CD14-positive monocyte (primary cell): Measurements from ENCODE around the gene LINGO4. TPM values are rescaled to one million over a fixed set of nuclear protein-coding genes. Genes with fewer than 3 reads are reported as not detected.
"Not testable (repeated sequence)": the region's sequence is repeated elsewhere in the genome, so short reads cannot be mapped to it uniquely, and the experiment has no call there.

Experiments
- DNase-seq, 3 donors: peaks; one replicate each; pipeline ENCODE4 v3.0.0-alpha.2; 2011 to 2022
- H2AFZ ChIP-seq: 2 replicates; pipeline ENCODE4 v1.6.0; 2012; ENCODE audit warnings: mild to moderate bottlenecking, low read depth, low read length, inconsistent platforms; ENCODE audit not compliant: insufficient read depth, poor library complexity, severe bottlenecking
- H3K27ac ChIP-seq, 2 donors: 1 replicate in 1 of 2; 2 replicates in 1 of 2; pipeline ENCODE4 v1.5.1; 2012 to 2013; ENCODE audit warnings: low read length in 2 of 2, control low read depth in 1 of 2, inconsistent platforms in 1 of 2, low read depth in 1 of 2, mild to moderate bottlenecking in 1 of 2
- H3K27me3 ChIP-seq, 2 donors: one replicate each; pipeline versions ENCODE4 v1.6.0 to v1.6.1; 2011 to 2013; ENCODE audit warnings: low read length in 2 of 2; ENCODE audit not compliant: control insufficient read depth in 2 of 2, insufficient read depth in 2 of 2
- H3K36me3 ChIP-seq, 2 donors: replicated peaks in 1 of 2; 1 replicate in 1 of 2; 2 replicates in 1 of 2; pipeline versions ENCODE4 v1.5.1 to v1.6.1; 2012 to 2013; ENCODE audit warnings: low read length in 2 of 2, control low read depth in 1 of 2, inconsistent platforms in 1 of 2, mild to moderate bottlenecking in 1 of 2; ENCODE audit not compliant: insufficient read depth in 2 of 2, control insufficient read depth in 1 of 2
- H3K4me1 ChIP-seq, 2 donors: 1 replicate in 1 of 2; 2 replicates in 1 of 2; pipeline versions ENCODE4 v1.5.1 to v1.6.1; 2012 to 2013; ENCODE audit warnings: low read length in 2 of 2, control low read depth in 1 of 2, inconsistent platforms in 1 of 2, mild to moderate bottlenecking in 1 of 2, moderate library complexity in 1 of 2; ENCODE audit not compliant: insufficient read depth in 2 of 2, control insufficient read depth in 1 of 2
- H3K4me2 ChIP-seq: replicated peaks from 2 replicates; pipeline ENCODE3; 2012; ENCODE audit warnings: low read length, moderate library complexity, mild to moderate bottlenecking; ENCODE audit not compliant: poor library complexity, severe bottlenecking; ENCODE audit errors: extremely low read depth
- H3K4me3 ChIP-seq, 3 experiments: fragments of 200-600 bp in 1 of 3; sonication (generic) in 1 of 3; replicated peaks in 1 of 3; 1 replicate in 2 of 3; 2 replicates in 1 of 3; pipeline ENCODE4 v1.5.1; 2011 to 2013; ENCODE audit warnings: low read length in 3 of 3, mild to moderate bottlenecking in 3 of 3, control low read depth in 2 of 3, low read depth in 2 of 3, inconsistent platforms in 1 of 3, moderate library complexity in 1 of 3
- H3K79me2 ChIP-seq: 2 replicates; pipeline ENCODE4 v1.6.0; 2012; ENCODE audit warnings: mild to moderate bottlenecking, control low read depth, inconsistent platforms, low read length, moderate library complexity; ENCODE audit not compliant: insufficient read depth
- H3K9ac ChIP-seq: 2 replicates; pipeline ENCODE4 v1.6.0; 2017; ENCODE audit warnings: low read length, mild to moderate bottlenecking; ENCODE audit not compliant: insufficient read depth, poor library complexity, severe bottlenecking
- H3K9me3 ChIP-seq, 2 donors: replicated peaks in 1 of 2; 1 replicate in 1 of 2; 2 replicates in 1 of 2; pipeline versions ENCODE4 v1.5.1 to v1.6.1; 2012 to 2013; ENCODE audit warnings: low read length in 2 of 2, control low read depth in 1 of 2; ENCODE audit not compliant: control insufficient read depth in 1 of 2, insufficient read depth in 1 of 2
- H4K20me1 ChIP-seq: 2 replicates; pipeline ENCODE4 v1.6.0; 2012; ENCODE audit warnings: mild to moderate bottlenecking, low read length, control low read depth, moderate library complexity; ENCODE audit not compliant: insufficient read depth
- H3K27ac Mint-ChIP-seq, 7 donors: one replicate each; pipeline ENCODE4 v1.8.0; 2020; ENCODE audit warnings: mild to moderate bottlenecking in 7 of 7, mixed read lengths in 7 of 7, moderate library complexity in 6 of 7, inconsistent platforms in 2 of 7
- H3K27me3 Mint-ChIP-seq, 3 donors: one replicate each; pipeline ENCODE4 v1.8.0; 2021 to 2022; ENCODE audit warnings: low read depth in 3 of 3, mild to moderate bottlenecking in 3 of 3, mixed read lengths in 3 of 3, moderate library complexity in 3 of 3, inconsistent platforms in 1 of 3
- H3K36me3 Mint-ChIP-seq, 2 donors: one replicate each; pipeline ENCODE4 v1.8.0; 2020; ENCODE audit warnings: mixed read lengths in 2 of 2, inconsistent platforms in 1 of 2, mild to moderate bottlenecking in 1 of 2
- H3K4me1 Mint-ChIP-seq: one replicate; pipeline ENCODE4 v1.8.0; 2020; ENCODE audit warnings: mild to moderate bottlenecking, mixed read lengths
- H3K4me3 Mint-ChIP-seq, 2 donors: one replicate each; pipeline ENCODE4 v1.8.0; 2020; ENCODE audit warnings: mild to moderate bottlenecking in 2 of 2, mixed read lengths in 2 of 2, moderate library complexity in 1 of 2
- H3K9me3 Mint-ChIP-seq, 7 donors: one replicate each; pipeline ENCODE4 v1.8.0; 2020 to 2022; ENCODE audit warnings: mixed read lengths in 7 of 7, mild to moderate bottlenecking in 6 of 7, moderate library complexity in 6 of 7, inconsistent platforms in 2 of 7
- WGBS: methylation state at CpG from one replicate; pipeline ENCODE4 v1.1.5; 2013; ENCODE audit warnings: missing lambda C conversion rate; ENCODE audit not compliant: insufficient coverage; 5-methylcytosine and 5-hydroxymethylcytosine counted together
- intact Hi-C, 2 donors: fragments of 100-400 bp; cut with micrococcal nuclease; formaldehyde crosslinking; loops; one replicate each; pipeline versions ENCODE4 v1.15.0 to v1.15.1; 2023
- polyA plus RNA-seq, 3 donors: library from polyadenylated mRNA; depleted of rRNA in 1 of 3; unstranded in 2 of 3; stranded (reverse) in 1 of 3; fragments of 300-500 nt in 2 of 3; fragments of >200 nt in 1 of 3; fragmentation: Illumina TruSeq in 2 of 3; gene quantifications; 1 replicate in 2 of 3; 2 replicates in 1 of 3; pipeline ENCODE4 v1.2.3, GENCODE V29; 2012 to 2021
- TF ChIP-seq, protein P1 (sequence below): fragments of 200-600 bp; IDR thresholded peaks from one replicate; pipeline ENCODE4 v1.8.0; 2022; ENCODE audit warnings: antibody characterized with exemption, mild to moderate bottlenecking

Gene LINGO4
- polyA plus RNA-seq, 3 donors = not detected

DNA sequence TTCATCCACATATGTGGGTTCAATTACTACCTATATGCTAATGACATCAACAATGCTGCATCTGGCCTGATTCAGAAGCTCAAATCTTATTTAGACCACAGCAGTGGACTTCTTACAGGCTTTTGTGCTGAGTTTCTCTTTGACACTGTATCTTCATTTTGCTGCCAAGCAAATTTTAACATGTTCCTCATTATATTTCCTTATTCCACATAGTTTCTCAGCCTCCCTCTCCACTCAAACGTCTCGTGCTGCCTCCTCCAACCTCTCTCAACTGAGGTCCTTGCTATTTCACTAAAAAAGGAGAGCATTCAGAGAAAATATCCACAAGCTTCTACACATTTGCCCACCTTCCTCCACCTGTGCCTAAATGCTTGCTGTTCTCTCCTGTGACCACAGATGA lies 21.4 kb downstream of the LINGO4 start:
- H3K36me3 Mint-ChIP-seq = peaks cover 4% of the 10 kb centered on the region in 2 donors
- no peak overlapping the region for H3K27ac Mint-ChIP-seq
- Histone ChIP-seq H3K4me2 (peak overlapping the region; percentile 4), H4K20me1 (no peaks in the 10 kb centered on the region), H3K36me3 (no peaks in the 10 kb centered on the region), H3K79me2 (no peaks in the 10 kb centered on the region), H3K4me1 (peaks cover 10 to 12% of the 10 kb centered on the region in 2 donors), H2AFZ (peak overlapping the region; percentile 0), H3K27ac (no peak overlapping the region), H3K4me3 (no peak overlapping the region), H3K9ac (no peak overlapping the region), H3K27me3 (peaks cover 0 to 3% of the 10 kb centered on the region in 2 donors), H3K9me3 (no peaks in the 10 kb centered on the region)
- TF ChIP-seq, protein P1, sequence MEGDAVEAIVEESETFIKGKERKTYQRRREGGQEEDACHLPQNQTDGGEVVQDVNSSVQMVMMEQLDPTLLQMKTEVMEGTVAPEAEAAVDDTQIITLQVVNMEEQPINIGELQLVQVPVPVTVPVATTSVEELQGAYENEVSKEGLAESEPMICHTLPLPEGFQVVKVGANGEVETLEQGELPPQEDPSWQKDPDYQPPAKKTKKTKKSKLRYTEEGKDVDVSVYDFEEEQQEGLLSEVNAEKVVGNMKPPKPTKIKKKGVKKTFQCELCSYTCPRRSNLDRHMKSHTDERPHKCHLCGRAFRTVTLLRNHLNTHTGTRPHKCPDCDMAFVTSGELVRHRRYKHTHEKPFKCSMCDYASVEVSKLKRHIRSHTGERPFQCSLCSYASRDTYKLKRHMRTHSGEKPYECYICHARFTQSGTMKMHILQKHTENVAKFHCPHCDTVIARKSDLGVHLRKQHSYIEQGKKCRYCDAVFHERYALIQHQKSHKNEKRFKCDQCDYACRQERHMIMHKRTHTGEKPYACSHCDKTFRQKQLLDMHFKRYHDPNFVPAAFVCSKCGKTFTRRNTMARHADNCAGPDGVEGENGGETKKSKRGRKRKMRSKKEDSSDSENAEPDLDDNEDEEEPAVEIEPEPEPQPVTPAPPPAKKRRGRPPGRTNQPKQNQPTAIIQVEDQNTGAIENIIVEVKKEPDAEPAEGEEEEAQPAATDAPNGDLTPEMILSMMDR = no peak
- intact Hi-C loops = no loop called here
- peaks cover 0 to 4% (median 2%) of the 10 kb centered on the region in 3 donors for H3K27me3 Mint-ChIP-seq
- WGBS = 29% methylated on average over 2 of the region's 2 CpGs
- peaks cover 3% of the 10 kb centered on the region for H3K4me1 Mint-ChIP-seq
- no peak overlapping the region for H3K4me3 Mint-ChIP-seq
- H3K9me3 Mint-ChIP-seq = peaks cover 0 to 1% (median 0%) of the 10 kb centered on the region in 7 donors
- DNase-seq = no peak

DNA sequence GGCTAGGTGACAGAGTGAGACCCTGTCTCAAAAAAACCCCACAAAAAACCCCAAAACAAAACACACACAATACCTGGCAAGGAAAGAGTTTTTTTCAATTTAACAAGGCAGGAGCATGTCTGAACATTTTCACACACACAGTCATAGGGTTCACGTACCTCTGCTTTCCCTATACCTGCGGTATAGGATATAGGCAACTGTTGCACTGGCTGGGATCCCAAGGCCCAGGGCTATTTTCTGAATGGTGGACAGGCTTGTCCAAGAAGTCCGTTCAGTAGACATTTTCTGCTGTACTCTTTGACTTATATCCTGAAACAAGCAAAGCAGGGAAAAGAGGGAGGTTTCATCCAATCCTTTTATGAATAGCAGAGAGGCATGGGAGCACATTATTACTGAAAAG lies 22.5 kb downstream of the LINGO4 start:
- no peak for DNase-seq
- no peaks in the 10 kb centered on the region for H3K9me3 ChIP-seq
- H3K9ac ChIP-seq = no peak overlapping the region
- H4K20me1 ChIP-seq = no peaks in the 10 kb centered on the region
- peaks cover 0 to 4% (median 2%) of the 10 kb centered on the region in 3 donors for H3K27me3 Mint-ChIP-seq
- no peak overlapping the region for H3K4me2 ChIP-seq
- no peak overlapping the region for H3K27ac ChIP-seq
- H3K36me3 ChIP-seq = peaks cover 0 to 4% of the 10 kb centered on the region in 2 donors
- no peak overlapping the region for H2AFZ ChIP-seq
- H3K4me1 ChIP-seq = peaks cover 10 to 12% of the 10 kb centered on the region in 2 donors
- TF ChIP-seq, protein P1 = no peak
- peaks cover 0 to 3% of the 10 kb centered on the region in 2 donors for H3K27me3 ChIP-seq
- H3K9me3 Mint-ChIP-seq = peaks cover 0 to 1% (median 0%) of the 10 kb centered on the region in 7 donors
- H3K4me3 ChIP-seq = no peak overlapping the region
- intact Hi-C loops = no loop called here
- no peaks in the 10 kb centered on the region for H3K79me2 ChIP-seq
- 100% methylated on average over 1 of the region's 3 CpGs for WGBS
- peaks cover 3% of the 10 kb centered on the region for H3K4me1 Mint-ChIP-seq
- H3K27ac Mint-ChIP-seq = peak overlapping the region in 1 of 7 donors; percentile 46
- peaks cover 11% of the 10 kb centered on the region in 2 donors for H3K36me3 Mint-ChIP-seq
- no peak overlapping the region for H3K4me3 Mint-ChIP-seq

DNA sequence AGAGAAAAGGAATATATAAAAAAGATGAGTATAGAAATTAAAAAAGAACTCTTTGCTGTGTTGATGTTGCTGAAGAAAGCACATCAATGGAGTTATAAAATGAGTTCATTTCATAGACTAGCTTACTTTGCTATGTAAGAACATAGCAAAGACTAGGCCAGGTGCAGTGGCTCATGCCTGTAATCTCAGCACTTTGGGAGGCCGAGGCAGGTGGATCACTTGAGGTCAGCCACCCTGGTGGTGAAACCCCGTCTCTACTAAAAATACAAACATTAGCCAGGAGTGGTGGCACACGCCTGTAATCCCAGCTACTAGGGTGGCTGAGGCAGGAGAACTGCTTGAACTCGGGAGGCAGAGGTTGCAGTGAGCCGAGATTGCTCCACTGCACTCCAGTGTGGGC lies 23.2 kb downstream of the LINGO4 start:
- peaks cover 10 to 12% of the 10 kb centered on the region in 2 donors for H3K4me1 ChIP-seq
- WGBS = 100% methylated on average over 2 of the region's 5 CpGs
- H3K27ac ChIP-seq, H3K79me2 ChIP-seq, H3K9me3 ChIP-seq, H3K4me3 ChIP-seq, intact Hi-C loops, H4K20me1 ChIP-seq, H3K4me2 ChIP-seq, H3K9ac ChIP-seq, H3K27me3 Mint-ChIP-seq, DNase-seq, H3K4me1 Mint-ChIP-seq, H3K27me3 ChIP-seq, H3K9me3 Mint-ChIP-seq, H2AFZ ChIP-seq, H3K4me3 Mint-ChIP-seq, H3K36me3 ChIP-seq: not testable (repeated sequence)
- peaks cover 11 to 12% of the 10 kb centered on the region in 2 donors for H3K36me3 Mint-ChIP-seq
- H3K27ac Mint-ChIP-seq = peak overlapping the region in 1 of 7 donors; percentile 26
